H9 (cell line): ENCODE data around the gene DACT2. TPM values are rescaled to one million over a fixed set of nuclear protein-coding genes. Genes with fewer than 3 reads are reported as not detected.

ENCODE experiments used
- DNase-seq: peaks from one replicate; pipeline ENCODE4 v3.0.0-alpha.2; 2017
- H2AFZ ChIP-seq: one replicate; pipeline ENCODE4 v1.6.1; 2013; ENCODE audit warnings: mild to moderate bottlenecking, low read length, control low read depth, moderate library complexity
- H2AK5ac ChIP-seq: 2 replicates; pipeline ENCODE4 v1.6.1; 2013; ENCODE audit warnings: low read length, control low read depth, mixed read lengths; ENCODE audit not compliant: insufficient read length
- H2BK120ac ChIP-seq: one replicate; pipeline ENCODE4 v1.6.1; 2013; ENCODE audit warnings: low read depth, mild to moderate bottlenecking, low read length, control low read depth, inconsistent platforms; ENCODE audit not compliant: poor library complexity, severe bottlenecking
- H2BK12ac ChIP-seq: 2 replicates; pipeline ENCODE4 v1.6.1; 2013; ENCODE audit warnings: low read length, control low read depth, mixed read lengths, low read depth; ENCODE audit not compliant: insufficient read length
- H2BK15ac ChIP-seq: 2 replicates; pipeline ENCODE4 v1.6.1; 2013; ENCODE audit warnings: low read depth, low read length, control low read depth
- H2BK20ac ChIP-seq: one replicate; pipeline ENCODE4 v1.6.1; 2013; ENCODE audit warnings: low read depth, mild to moderate bottlenecking, low read length, control low read depth, inconsistent platforms; ENCODE audit not compliant: poor library complexity, severe bottlenecking
- H2BK5ac ChIP-seq: 2 replicates; pipeline ENCODE4 v1.6.1; 2013; ENCODE audit warnings: low read length, control low read depth, mixed read lengths; ENCODE audit not compliant: insufficient read length
- H3K14ac ChIP-seq: 2 replicates; pipeline ENCODE4 v1.6.1; 2013; ENCODE audit warnings: low read length, control low read depth; ENCODE audit not compliant: insufficient read depth
- H3K18ac ChIP-seq: 2 replicates; pipeline ENCODE4 v1.6.1; 2013; ENCODE audit warnings: low read depth, mild to moderate bottlenecking, mixed read lengths, low read length, control low read depth; ENCODE audit not compliant: insufficient read length
- H3K23ac ChIP-seq: 2 replicates; pipeline ENCODE4 v1.6.1; 2013; ENCODE audit warnings: low read length, control low read depth, mixed read lengths, low read depth; ENCODE audit not compliant: insufficient read length
- H3K23me2 ChIP-seq: 2 replicates; pipeline ENCODE4 v1.6.1; 2013; ENCODE audit warnings: low read depth, mild to moderate bottlenecking, mixed read lengths, low read length, control low read depth; ENCODE audit not compliant: insufficient read length, poor library complexity, severe bottlenecking
- H3K27ac ChIP-seq: 2 replicates; pipeline ENCODE4 v1.5.1; 2013; ENCODE audit warnings: low read length, control low read depth, mixed read lengths, low read depth; ENCODE audit not compliant: insufficient read length
- H3K27me3 ChIP-seq: 2 replicates; pipeline ENCODE4 v1.6.1; 2013; ENCODE audit warnings: low read length, control low read depth, inconsistent platforms; ENCODE audit not compliant: insufficient read depth
- H3K4ac ChIP-seq: 2 replicates; pipeline ENCODE4 v1.6.1; 2013; ENCODE audit warnings: low read depth, mild to moderate bottlenecking, control low read depth, inconsistent platforms, low read length, moderate library complexity
- H3K4me1 ChIP-seq: 2 replicates; pipeline ENCODE4 v1.6.1; 2013; ENCODE audit warnings: low read length, control low read depth, inconsistent platforms; ENCODE audit not compliant: insufficient read depth
- H3K4me2 ChIP-seq: 2 replicates; pipeline ENCODE4 v1.6.1; 2013; ENCODE audit warnings: low read length, control low read depth, mixed read lengths; ENCODE audit not compliant: insufficient read length, insufficient read depth
- H3K56ac ChIP-seq: 2 replicates; pipeline ENCODE4 v1.6.1; 2013; ENCODE audit warnings: low read depth, mild to moderate bottlenecking, mixed read lengths, low read length, control low read depth; ENCODE audit not compliant: insufficient read length
- H3K79me1 ChIP-seq: 2 replicates; pipeline ENCODE4 v1.6.1; 2013; ENCODE audit warnings: low read depth, mild to moderate bottlenecking, moderate library complexity, low read length, control low read depth, inconsistent platforms; ENCODE audit not compliant: insufficient read depth, poor library complexity, severe bottlenecking
- H3K79me2 ChIP-seq: 2 replicates; pipeline ENCODE4 v1.6.1; 2013; ENCODE audit warnings: low read length, control low read depth, inconsistent platforms; ENCODE audit not compliant: insufficient read depth
- H3K9ac ChIP-seq: 2 replicates; pipeline ENCODE4 v1.6.1; 2013; ENCODE audit warnings: low read length, control low read depth, mixed read lengths; ENCODE audit not compliant: insufficient read length; ENCODE audit errors: extremely low read depth
- H3K9me3 ChIP-seq: one replicate; pipeline ENCODE4 v1.6.1; 2013; ENCODE audit warnings: low read depth, low read length, inconsistent platforms; ENCODE audit not compliant: control insufficient read depth
- H3T11ph ChIP-seq: one replicate; pipeline ENCODE4 v1.6.1; 2013; ENCODE audit warnings: mild to moderate bottlenecking, low read length, control low read depth, inconsistent platforms
- H4K20me1 ChIP-seq: one replicate; pipeline ENCODE4 v1.6.1; 2013; ENCODE audit not compliant: control insufficient read depth, insufficient read length, insufficient read depth
- H4K5ac ChIP-seq: 2 replicates; pipeline ENCODE4 v1.6.1; 2013; ENCODE audit warnings: low read depth, mild to moderate bottlenecking, mixed read lengths, low read length, control low read depth; ENCODE audit not compliant: insufficient read length
- H4K8ac ChIP-seq: replicated peaks from 2 replicates; pipeline ENCODE4 v1.6.1; 2013; ENCODE audit warnings: low read length, control low read depth, mixed read lengths, low read depth; ENCODE audit not compliant: insufficient read length
- H4K91ac ChIP-seq: 2 replicates; pipeline ENCODE4 v1.6.1; 2013; ENCODE audit warnings: low read depth, mild to moderate bottlenecking, moderate library complexity, mixed read lengths, low read length, control low read depth; ENCODE audit not compliant: insufficient read length
- H3K27ac Mint-ChIP-seq, 3 experiments: 2 replicates in 2 of 3; 3 replicates in 1 of 3; pipeline ENCODE4 v1.8.0; 2020 to 2021; ENCODE audit warnings: mixed read lengths in 3 of 3, mild to moderate bottlenecking in 1 of 3, moderate library complexity in 1 of 3
- H3K27me3 Mint-ChIP-seq: 2 replicates; pipeline ENCODE4 v1.8.0; 2021; ENCODE audit warnings: low read depth, mild to moderate bottlenecking, moderate library complexity, mixed read lengths
- H3K36me3 Mint-ChIP-seq, 3 experiments: 2 replicates in 2 of 3; 3 replicates in 1 of 3; pipeline ENCODE4 v1.8.0; 2020 to 2021; ENCODE audit warnings: low read depth in 3 of 3, mixed read lengths in 3 of 3; ENCODE audit not compliant: insufficient read depth in 1 of 3
- H3K4me1 Mint-ChIP-seq, 2 experiments: 2 replicates each; pipeline ENCODE4 v1.8.0; 2020; ENCODE audit warnings: mixed read lengths in 2 of 2
- H3K4me3 Mint-ChIP-seq, 2 experiments: 2 replicates in 1 of 2; 3 replicates in 1 of 2; pipeline ENCODE4 v1.8.0; 2020 to 2021; ENCODE audit warnings: mild to moderate bottlenecking in 2 of 2, mixed read lengths in 2 of 2, moderate library complexity in 1 of 2
- H3K9me3 Mint-ChIP-seq, 2 experiments: 2 replicates in 1 of 2; 3 replicates in 1 of 2; pipeline ENCODE4 v1.8.0; 2020; ENCODE audit warnings: mild to moderate bottlenecking in 2 of 2, mixed read lengths in 2 of 2, moderate library complexity in 1 of 2
- WGBS: extraction: QIAGEN DNeasy Blood & Tissue Kit; methylation state at CpG from one replicate; pipeline ENCODE4 v1.1.7; 2013; ENCODE audit warnings: missing lambda C conversion rate, low lambda C conversion rate, mixed read lengths; ENCODE audit not compliant: insufficient read length; ENCODE audit errors: extremely low coverage; 5-methylcytosine and 5-hydroxymethylcytosine counted together
- total RNA-seq: library from RNA; stranded (reverse); gene quantifications from 2 replicates; pipeline ENCODE4 v1.2.1, GENCODE V29; 2021
- TF ChIP-seq, protein P1 (sequence below): fragments of 200-600 bp; sonication (generic); conservative IDR thresholded peaks from 3 replicates; pipeline ENCODE4 v1.8.0; 2021; ENCODE audit warnings: antibody characterized with exemption, mild to moderate bottlenecking

Gene DACT2
- total RNA-seq, 1 experiment from 2014 or later = 1.8 TPM

DNA sequence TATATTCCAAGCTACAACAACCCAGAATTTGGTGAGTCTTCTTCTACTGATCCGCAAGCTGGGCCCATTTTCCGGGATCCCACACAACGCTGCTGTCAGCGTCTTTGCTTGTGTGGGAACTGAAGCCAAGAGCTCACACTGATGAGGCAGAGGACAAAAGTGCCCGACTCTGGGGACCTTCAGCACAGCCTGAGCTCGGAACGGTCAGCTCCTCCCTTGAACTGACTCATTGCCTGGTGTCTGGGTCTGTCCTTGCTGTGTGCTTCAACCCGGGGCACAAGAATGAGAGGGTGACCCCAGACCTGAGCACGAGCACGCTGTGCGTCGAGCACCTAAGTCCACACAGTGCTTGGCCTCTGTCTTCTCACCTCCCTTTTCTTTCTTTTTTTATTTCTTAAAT lies 33.5 kb downstream of the DACT2 start:
- no peak overlapping the region for H3K14ac ChIP-seq

More for the DNA sequence above, 33.5 kb downstream of the DACT2 start:
- no peak overlapping the region for H3T11ph ChIP-seq
- peaks cover 0 to 5% (median 0%) of the 10 kb centered on the region in 3 experiments; a peak in 2 of 7 replicates for H3K36me3 Mint-ChIP-seq
- H2BK15ac ChIP-seq = no peak overlapping the region
- no peak overlapping the region for H4K8ac ChIP-seq
- no peak overlapping the region for H3K27ac ChIP-seq
- H3K23me2 ChIP-seq = no peaks in the 10 kb centered on the region
- peaks cover 25% of the 10 kb centered on the region for H3K27me3 Mint-ChIP-seq
- no peak overlapping the region for H3K9ac ChIP-seq
- no peak overlapping the region for H2AFZ ChIP-seq
- no peak overlapping the region for H3K4me2 ChIP-seq
- TF ChIP-seq, protein P1, sequence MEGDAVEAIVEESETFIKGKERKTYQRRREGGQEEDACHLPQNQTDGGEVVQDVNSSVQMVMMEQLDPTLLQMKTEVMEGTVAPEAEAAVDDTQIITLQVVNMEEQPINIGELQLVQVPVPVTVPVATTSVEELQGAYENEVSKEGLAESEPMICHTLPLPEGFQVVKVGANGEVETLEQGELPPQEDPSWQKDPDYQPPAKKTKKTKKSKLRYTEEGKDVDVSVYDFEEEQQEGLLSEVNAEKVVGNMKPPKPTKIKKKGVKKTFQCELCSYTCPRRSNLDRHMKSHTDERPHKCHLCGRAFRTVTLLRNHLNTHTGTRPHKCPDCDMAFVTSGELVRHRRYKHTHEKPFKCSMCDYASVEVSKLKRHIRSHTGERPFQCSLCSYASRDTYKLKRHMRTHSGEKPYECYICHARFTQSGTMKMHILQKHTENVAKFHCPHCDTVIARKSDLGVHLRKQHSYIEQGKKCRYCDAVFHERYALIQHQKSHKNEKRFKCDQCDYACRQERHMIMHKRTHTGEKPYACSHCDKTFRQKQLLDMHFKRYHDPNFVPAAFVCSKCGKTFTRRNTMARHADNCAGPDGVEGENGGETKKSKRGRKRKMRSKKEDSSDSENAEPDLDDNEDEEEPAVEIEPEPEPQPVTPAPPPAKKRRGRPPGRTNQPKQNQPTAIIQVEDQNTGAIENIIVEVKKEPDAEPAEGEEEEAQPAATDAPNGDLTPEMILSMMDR = no peak
- no peak overlapping the region for H2BK20ac ChIP-seq
- no peak overlapping the region for H2AK5ac ChIP-seq
- no peaks in the 10 kb centered on the region for H3K27me3 ChIP-seq
- no peak overlapping the region for H3K27ac Mint-ChIP-seq
- no peak overlapping the region for H2BK5ac ChIP-seq
- H3K9me3 Mint-ChIP-seq = peaks cover 3 to 5% of the 10 kb centered on the region in 2 experiments; a peak in 2 of 5 replicates
- no peaks in the 10 kb centered on the region for H3K9me3 ChIP-seq
- no peak overlapping the region for H3K4me3 Mint-ChIP-seq
- H3K79me2 ChIP-seq = no peaks in the 10 kb centered on the region
- DNase-seq = no peak
- no peaks in the 10 kb centered on the region for H3K4me1 ChIP-seq
- no peaks in the 10 kb centered on the region for H3K4me1 Mint-ChIP-seq
- H3K18ac ChIP-seq = no peak overlapping the region
- no CpG with 5 or more reads among the region's 12 CpGs for WGBS
- H4K91ac ChIP-seq = no peak overlapping the region
- H3K4ac ChIP-seq = no peak overlapping the region
- H3K23ac ChIP-seq = no peak overlapping the region
- H4K5ac ChIP-seq = no peak overlapping the region
- H3K56ac ChIP-seq = no peak overlapping the region
- H4K20me1 ChIP-seq = no peaks in the 10 kb centered on the region
- H3K79me1 ChIP-seq = no peaks in the 10 kb centered on the region
- H2BK120ac ChIP-seq = no peak overlapping the region
- no peak overlapping the region for H2BK12ac ChIP-seq
